H1 (cell line): ENCODE measurements around the gene DRAP1. TPM values are rescaled to one million over a fixed set of nuclear protein-coding genes. Genes with fewer than 3 reads are reported as not detected.

ENCODE experiments used
- CTCF ChIA-PET: fragments of 300-600 bp; sonication (Branson Sonifier 250); formaldehyde crosslinking; loops from one replicate; lab custom pipeline; 2021; ENCODE audit not compliant: partially characterized antibody; lab: Charles Lee
- POLR2A ChIA-PET: fragments of 300-600 bp; sonication (Branson Sonifier 250); formaldehyde crosslinking; loops from one replicate; lab custom pipeline; 2021; ENCODE audit warnings: inconsistent platforms; ENCODE audit not compliant: partially characterized antibody; lab: Charles Lee
- DNase-seq, 2 experiments: peaks; one replicate each; pipeline versions ENCODE4 v3.0.0 to v3.0.0-alpha.2; 2010 to 2022; ENCODE audit warnings: low spot score in 2 of 2, low read depth in 1 of 2, mixed read lengths in 1 of 2
- FAIRE-seq: peaks from 2 replicates; lab custom pipeline; 2011; peaks lifted over from hg19 to GRCh38; lab: Jason Lieb, UNC
- H2AFZ ChIP-seq: 2 replicates; pipeline ENCODE4 v1.8.1; 2012; ENCODE audit warnings: low read length, inconsistent platforms
- H2AK5ac ChIP-seq: 2 replicates; pipeline ENCODE4 v1.6.1; 2013; ENCODE audit warnings: low read depth, low read length
- H2BK120ac ChIP-seq: replicated peaks from 2 replicates; pipeline ENCODE3; 2013; ENCODE audit warnings: low read depth, low read length, inconsistent platforms
- H2BK12ac ChIP-seq: 2 replicates; pipeline ENCODE4 v1.6.1; 2013; ENCODE audit warnings: low read depth, low read length
- H2BK15ac ChIP-seq: 2 replicates; pipeline ENCODE4 v1.6.1; 2013; ENCODE audit warnings: low read length
- H2BK20ac ChIP-seq: 2 replicates; pipeline ENCODE4 v1.6.1; 2013; ENCODE audit warnings: low read length
- H2BK5ac ChIP-seq: 2 replicates; pipeline ENCODE4 v1.6.1; 2013; ENCODE audit warnings: low read depth, low read length
- H3K14ac ChIP-seq: 2 replicates; pipeline ENCODE4 v1.6.1; 2013; ENCODE audit warnings: inconsistent platforms; ENCODE audit not compliant: insufficient read length
- H3K18ac ChIP-seq: 2 replicates; pipeline ENCODE4 v1.6.1; 2013; ENCODE audit warnings: low read length; ENCODE audit errors: extremely low read depth
- H3K23ac ChIP-seq: 2 replicates; pipeline ENCODE4 v1.6.1; 2013; ENCODE audit warnings: inconsistent platforms; ENCODE audit not compliant: insufficient read length
- H3K23me2 ChIP-seq: 2 replicates; pipeline ENCODE4 v1.6.1; 2013; ENCODE audit warnings: low read depth, low read length
- H3K27ac ChIP-seq: 2 replicates; pipeline ENCODE4 v1.6.1; 2011; ENCODE audit warnings: low read depth, low read length, inconsistent platforms
- H3K27me3 ChIP-seq, 4 experiments: replicated peaks in 1 of 4; 1 replicate in 1 of 4; 2 replicates in 3 of 4; pipeline versions ENCODE4 v1.6.1 to v1.8.1; 2011 to 2013; ENCODE audit warnings: low read length in 3 of 4, mild to moderate bottlenecking in 3 of 4, inconsistent platforms in 2 of 4, mixed read lengths in 2 of 4, moderate library complexity in 1 of 4; ENCODE audit not compliant: control insufficient read depth in 3 of 4, insufficient read depth in 3 of 4; ENCODE audit errors: extremely low read depth in 1 of 4
- H3K36me3 ChIP-seq, 4 experiments: 2 replicates each; pipeline versions ENCODE4 v1.6.1 to v1.8.1; 2011 to 2013; ENCODE audit warnings: mild to moderate bottlenecking in 4 of 4, low read length in 3 of 4, moderate library complexity in 2 of 4, control low read depth in 1 of 4, inconsistent platforms in 1 of 4; ENCODE audit not compliant: insufficient read depth in 4 of 4, control insufficient read depth in 2 of 4
- H3K4ac ChIP-seq: replicated peaks from 2 replicates; pipeline ENCODE3; 2013; ENCODE audit warnings: low read length, low read depth, mixed read lengths, inconsistent platforms; ENCODE audit not compliant: insufficient read length
- H3K4me1 ChIP-seq, 4 experiments: replicated peaks in 1 of 4; 1 replicate in 1 of 4; 2 replicates in 3 of 4; pipeline versions ENCODE4 v1.6.1 to v1.8.1; 2011 to 2013; ENCODE audit warnings: low read length in 3 of 4, inconsistent platforms in 2 of 4, mixed read lengths in 1 of 4; ENCODE audit not compliant: insufficient read depth in 4 of 4, control insufficient read depth in 3 of 4
- H3K4me2 ChIP-seq, 2 experiments: 2 replicates each; pipeline versions ENCODE4 v1.6.1 to v1.8.1; 2011 to 2013; ENCODE audit warnings: low read depth in 2 of 2, low read length in 2 of 2, control low read depth in 1 of 2, inconsistent platforms in 1 of 2, mild to moderate bottlenecking in 1 of 2; ENCODE audit not compliant: insufficient read depth in 1 of 2
- H3K4me3 ChIP-seq, 4 experiments: fragments of 200-600, 300-600 bp in 1 of 4; sonication (generic), shearing (Covaris generic), sonication (Bioruptor Twin) in 1 of 4; 2 replicates each; pipeline versions ENCODE4 v1.5.1 to v1.8.1; 2011 to 2016; ENCODE audit warnings: low read length in 4 of 4, low read depth in 3 of 4, control low read depth in 2 of 4, inconsistent platforms in 2 of 4, mild to moderate bottlenecking in 2 of 4, mixed read lengths in 1 of 4, moderate library complexity in 1 of 4; ENCODE audit not compliant: insufficient read depth in 2 of 4; ENCODE audit errors: extremely low read depth in 1 of 4
- H3K56ac ChIP-seq: replicated peaks from 2 replicates; pipeline ENCODE3; 2013; ENCODE audit warnings: low read depth, mild to moderate bottlenecking, mixed read lengths, low read length, inconsistent platforms; ENCODE audit not compliant: insufficient read length
- H3K79me1 ChIP-seq: 2 replicates; pipeline ENCODE4 v1.6.1; 2013; ENCODE audit warnings: low read depth, low read length, control low read depth
- H3K79me2 ChIP-seq, 2 experiments: 2 replicates each; pipeline versions ENCODE4 v1.6.1 to v1.8.1; 2012 to 2013; ENCODE audit warnings: low read length in 2 of 2, mild to moderate bottlenecking in 2 of 2, inconsistent platforms in 1 of 2; ENCODE audit not compliant: insufficient read depth in 2 of 2, control insufficient read depth in 1 of 2
- H3K9ac ChIP-seq, 4 experiments: replicated peaks in 1 of 4; 1 replicate in 1 of 4; 2 replicates in 3 of 4; pipeline versions ENCODE4 v1.6.1 to v1.8.1; 2011 to 2013; ENCODE audit warnings: low read depth in 3 of 4, low read length in 3 of 4, control low read depth in 2 of 4, mild to moderate bottlenecking in 2 of 4, moderate library complexity in 2 of 4, inconsistent platforms in 1 of 4; ENCODE audit errors: extremely low read depth in 1 of 4
- H3K9me3 ChIP-seq, 2 experiments: 2 replicates each; pipeline versions ENCODE4 v1.6.1 to v1.8.1; 2012 to 2013; ENCODE audit warnings: mild to moderate bottlenecking in 2 of 2, moderate library complexity in 2 of 2, control low read depth in 1 of 2, inconsistent platforms in 1 of 2, low read depth in 1 of 2, low read length in 1 of 2, mixed read lengths in 1 of 2; ENCODE audit not compliant: insufficient read depth in 2 of 2
- H4K20me1 ChIP-seq, 2 experiments: replicated peaks in 1 of 2; 2 replicates each; pipeline versions ENCODE3 to v1.8.1; 2011 to 2013; ENCODE audit warnings: inconsistent platforms in 2 of 2, low read length in 2 of 2, mild to moderate bottlenecking in 1 of 2; ENCODE audit not compliant: insufficient read depth in 2 of 2, control insufficient read depth in 1 of 2
- H4K5ac ChIP-seq: 2 replicates; pipeline ENCODE4 v1.6.1; 2013; ENCODE audit warnings: low read length, low read depth, mixed read lengths, inconsistent platforms; ENCODE audit not compliant: insufficient read length
- H4K8ac ChIP-seq: 2 replicates; pipeline ENCODE4 v1.8.0; 2013; ENCODE audit warnings: mild to moderate bottlenecking, moderate library complexity, low read length, inconsistent platforms; ENCODE audit not compliant: insufficient read depth; ENCODE audit errors: extremely low read depth
- H4K91ac ChIP-seq: replicated peaks from 2 replicates; pipeline ENCODE3; 2013; ENCODE audit warnings: low read length, mixed read lengths, inconsistent platforms; ENCODE audit not compliant: insufficient read length
- ATF3 ChIP-seq: IDR thresholded peaks from 2 replicates; pipeline ENCODE4 v1.6.1; 2011; ENCODE audit warnings: low read depth, mild to moderate bottlenecking, low read length; ENCODE audit not compliant: insufficient read depth
- BRCA1 ChIP-seq: IDR thresholded peaks from 2 replicates; pipeline ENCODE4 v1.6.1; 2012; ENCODE audit warnings: low read depth, low read length, improper control_type of control experiment
- CREB1 ChIP-seq: IDR thresholded peaks from 2 replicates; pipeline ENCODE4 v1.6.1; 2012; ENCODE audit warnings: inconsistent platforms
- CTBP2 ChIP-seq: IDR thresholded peaks from 2 replicates; pipeline ENCODE4 v1.7.0; 2011; ENCODE audit warnings: borderline replicate concordance, mild to moderate bottlenecking, moderate library complexity, mixed read lengths, low read length; ENCODE audit not compliant: insufficient read depth, insufficient read length
- EGR1 ChIP-seq: IDR thresholded peaks from 2 replicates; pipeline ENCODE4 v1.6.1; 2011; ENCODE audit warnings: low read depth, low read length, borderline replicate concordance
- HDAC2 ChIP-seq, 2 experiments: fragments of 300-600 bp in 1 of 2; sonication (generic) in 1 of 2; IDR thresholded peaks; 2 replicates each; pipeline ENCODE4 v1.6.1; 2011 to 2012; ENCODE audit warnings: low read depth in 2 of 2, low read length in 2 of 2, mild to moderate bottlenecking in 2 of 2, moderate library complexity in 2 of 2, borderline replicate concordance in 1 of 2, inconsistent platforms in 1 of 2
- HDAC6 ChIP-seq: IDR thresholded peaks from one replicate; pipeline ENCODE4 v1.7.1; 2012; ENCODE audit warnings: low read depth, mild to moderate bottlenecking, inconsistent platforms, low read length, moderate library complexity
- KDM1A ChIP-seq: fragments of 200-600, 300-600 bp; sonication (generic); IDR thresholded peaks from 2 replicates; pipeline ENCODE4 v1.7.1; 2016; ENCODE audit warnings: mild to moderate bottlenecking, low read length, borderline replicate concordance
- PHF8 ChIP-seq: fragments of 200-600 bp; sonication (generic); conservative IDR thresholded peaks from 2 replicates; pipeline ENCODE4 v1.7.1; 2012; ENCODE audit warnings: low read depth, mild to moderate bottlenecking, inconsistent platforms, low read length, moderate library complexity
- TAF1 ChIP-seq: IDR thresholded peaks from 2 replicates; pipeline ENCODE4 v1.6.1; 2011; ENCODE audit warnings: mild to moderate bottlenecking, low read depth, low read length
- TAF7 ChIP-seq: optimal IDR thresholded peaks from 2 replicates; pipeline ENCODE3; 2011; ENCODE audit warnings: low read depth, mild to moderate bottlenecking, inconsistent platforms, low read length, moderate library complexity, borderline replicate concordance
- ZNF274 ChIP-seq: IDR thresholded peaks from 2 replicates; pipeline ENCODE4 v1.7.0; 2012; ENCODE audit warnings: low read length, borderline replicate concordance; ENCODE audit errors: extremely low read depth
- WGBS, 2 experiments: shearing (Covaris generic) in 1 of 2; methylation state at CpG; one replicate each; pipeline versions ENCODE4 v1.1.6 to v1.1.7; 2013 to 2015; ENCODE audit warnings: low lambda C conversion rate in 2 of 2, mixed read lengths in 2 of 2, inconsistent platforms in 1 of 2, low coverage in 1 of 2, missing lambda C conversion rate in 1 of 2; ENCODE audit not compliant: insufficient replicate concordance in 2 of 2, insufficient coverage in 1 of 2, insufficient read length in 1 of 2; ENCODE audit errors: extremely low coverage in 1 of 2, missing lambda C conversion rate in 1 of 2; 5-methylcytosine and 5-hydroxymethylcytosine counted together
- polyA plus RNA-seq, 7 experiments: library from polyadenylated mRNA; depleted of rRNA in 3 of 7; stranded (reverse) in 5 of 7; unstranded in 2 of 7; fragments of >200 nt in 5 of 7; fragments of 200-250 nt in 2 of 7; gene quantifications; 1 replicate in 5 of 7; 2 replicates in 1 of 7; 4 replicates in 1 of 7; pipeline versions ENCODE4 v1.2.1 to v1.2.3, GENCODE V29; 2011 to 2013; ENCODE audit warnings: missing spikeins in 2 of 7, mixed read lengths in 2 of 7
- total RNA-seq: library from RNA; stranded (reverse); fragmentation: NEBNext Ultra II Directional; extraction: Animal tissue kit (Norgen Biotek cat#: 25700); gene quantifications from 2 replicates; pipeline ENCODE4 v1.2.1, GENCODE V29; 2021

The DRAP1 gene
- total and polyA plus RNA-seq, 2 of the 8 experiments (the other 6 are each of a cell fraction or from before 2014, with no cell fraction given), result 62.5 to 98.7 TPM

GRCh38 chr11:65946655-65947054 is 27.4 kb downstream of the DRAP1 start:
- WGBS, 2 experiments, result 85% methylated on average over 4 of the region's 4 CpGs; no CpG with 5 or more reads in 1 of the 2 experiments
- TF ChIP-seq KDM1A, result no peak
- no peak for TF ChIP-seq CTBP2
- no peak for TF ChIP-seq TAF1
- no peak for TF ChIP-seq EGR1
- TF ChIP-seq PHF8, result no peak
- TF ChIP-seq CREB1, result no peak
- no peak for TF ChIP-seq ATF3
- TF ChIP-seq BRCA1, result no peak
- TF ChIP-seq TAF7, result no peak
- TF ChIP-seq ZNF274, result no peak
- TF ChIP-seq HDAC2 (IDR thresholded peaks at IDR 0.05; ENCODE audit: borderline replicate concordance in 1 of 2, low read depth in 2 of 2, low read length in 2 of 2), result no peak
- no peak for TF ChIP-seq HDAC6

More at GRCh38 chr11:65946655-65947054, 27.4 kb downstream of the DRAP1 start:
- H2AFZ ChIP-seq, result no peak overlapping the region
- H3K4me2 ChIP-seq, result peak overlapping the region; percentile 56 to 77
- DNase-seq, result peak in 1 of 2 experiments; percentile 47
- no peaks in the 10 kb centered on the region for H3K27me3 ChIP-seq
- H3K23ac ChIP-seq, result no peak overlapping the region
- ChIA-PET POLR2A (interaction anchor here (0.7 to 2.8 kb wide), 16 partner anchors 9 to 106 kb away, joined by 3 to 13 read pairs (median 3); partner anchors contain the start of genes CCDC85B, CFL1, FOSL1 and SF3B2), CTCF (interaction anchor here (1.0 to 3.9 kb wide), 9 partner anchors 11 to 59 kb away, joined by 3 to 16 read pairs (median 5); partner anchors contain the start of genes CCDC85B, FIBP and SART1)
- no peak overlapping the region for H4K91ac ChIP-seq
- H3K14ac ChIP-seq, result no peak overlapping the region
- peak overlapping the region; percentile 4 for H4K5ac ChIP-seq
- peak overlapping the region; percentile 36 for H3K18ac ChIP-seq
- FAIRE-seq, result no peak
- H3K4me1 ChIP-seq, result peaks cover 3 to 25% (median 15%) of the 10 kb centered on the region in 4 experiments
- H3K23me2 ChIP-seq, result peaks cover 3% of the 10 kb centered on the region; the same call in 1 of the 2 replicates
- H2BK12ac ChIP-seq, result peak overlapping the region; percentile 97
- no peak overlapping the region for H2BK120ac ChIP-seq
- H3K9ac ChIP-seq, result no peak overlapping the region
- H3K4ac ChIP-seq, result no peak overlapping the region
- H3K4me3 ChIP-seq, result peak overlapping the region in 1 of 4 experiments; percentile 9; a peak in 1 of 8 replicates
- H3K79me1 ChIP-seq, result no peaks in the 10 kb centered on the region
- peak overlapping the region; percentile 55; the same call in 1 of the 2 replicates for H2BK20ac ChIP-seq
- no peaks in the 10 kb centered on the region for H4K20me1 ChIP-seq
- H3K79me2 ChIP-seq, result no peaks in the 10 kb centered on the region
- H2AK5ac ChIP-seq, result peak overlapping the region; percentile 92
- H2BK5ac ChIP-seq, result peak overlapping the region; percentile 81; the same call in 1 of the 2 replicates
- no peaks in the 10 kb centered on the region for H3K36me3 ChIP-seq
- H4K8ac ChIP-seq, result peak overlapping the region; percentile 1
- H2BK15ac ChIP-seq, result peak overlapping the region; percentile 81; the same call in 1 of the 2 replicates
- 0 out of 2 replicates have a peak overlapping the region, but pooled peaks have one; percentile 28 for H3K27ac ChIP-seq
- H3K56ac ChIP-seq, result no peak overlapping the region
- no peaks in the 10 kb centered on the region for H3K9me3 ChIP-seq
